Peyer's patch (tissue), 4 donors: ENCODE results near the gene PTTG1IP.
A peak's percentile ranks its signal among the peaks of the same experiment; 100 is the strongest.

Experiments
- CTCF ChIP-seq, 6 experiments: fragments of 450-650 bp in 4 of 6; fragments of 200-600 bp in 2 of 6; sonication (generic) in 1 of 6; IDR thresholded peaks; one replicate each; pipeline ENCODE4 v1.5.1; 2017 to 2019; ENCODE audit warnings: antibody characterized with exemption in 6 of 6, mild to moderate bottlenecking in 3 of 6, moderate library complexity in 1 of 6
- POLR2A ChIP-seq, 2 donors: fragments of 450-650 bp; IDR thresholded peaks; one replicate each; pipeline ENCODE4 v1.5.1; 2017; ENCODE audit warnings: antibody characterized with exemption in 2 of 2, mild to moderate bottlenecking in 2 of 2, moderate library complexity in 2 of 2

GRCh38 chr21:44801468-44802395 is 71.8 kb downstream of the PTTG1IP start, which contains the start of gene UBE2G2:
- TF ChIP-seq CTCF (IDR thresholded peaks at IDR 0.05) (no peak), POLR2A (IDR thresholded peaks at IDR 0.05) (peak; percentile 44 to 60)
